ENCODE data around the gene ARRDC1.

GRCh38 chr9:137610944-137611343 is 5.5 kb downstream of the ARRDC1 start:
- TF ChIP-seq, protein P1, sequence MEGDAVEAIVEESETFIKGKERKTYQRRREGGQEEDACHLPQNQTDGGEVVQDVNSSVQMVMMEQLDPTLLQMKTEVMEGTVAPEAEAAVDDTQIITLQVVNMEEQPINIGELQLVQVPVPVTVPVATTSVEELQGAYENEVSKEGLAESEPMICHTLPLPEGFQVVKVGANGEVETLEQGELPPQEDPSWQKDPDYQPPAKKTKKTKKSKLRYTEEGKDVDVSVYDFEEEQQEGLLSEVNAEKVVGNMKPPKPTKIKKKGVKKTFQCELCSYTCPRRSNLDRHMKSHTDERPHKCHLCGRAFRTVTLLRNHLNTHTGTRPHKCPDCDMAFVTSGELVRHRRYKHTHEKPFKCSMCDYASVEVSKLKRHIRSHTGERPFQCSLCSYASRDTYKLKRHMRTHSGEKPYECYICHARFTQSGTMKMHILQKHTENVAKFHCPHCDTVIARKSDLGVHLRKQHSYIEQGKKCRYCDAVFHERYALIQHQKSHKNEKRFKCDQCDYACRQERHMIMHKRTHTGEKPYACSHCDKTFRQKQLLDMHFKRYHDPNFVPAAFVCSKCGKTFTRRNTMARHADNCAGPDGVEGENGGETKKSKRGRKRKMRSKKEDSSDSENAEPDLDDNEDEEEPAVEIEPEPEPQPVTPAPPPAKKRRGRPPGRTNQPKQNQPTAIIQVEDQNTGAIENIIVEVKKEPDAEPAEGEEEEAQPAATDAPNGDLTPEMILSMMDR (conservative IDR thresholded peaks at IDR 0.05; ENCODE audit: low read depth, low read length), result no peak
- TF ChIP-seq EZH2 (IDR thresholded peaks at IDR 0.05; ENCODE audit: low read length, unreplicated experiment), result no peak
